Panc1 (cell line): Measurements from ENCODE around the gene SLC6A17.

Experiments used
- CTCF ChIP-seq: fragments of 450-650 bp; IDR thresholded peaks from 2 replicates; pipeline ENCODE4 v1.5.1; 2017; ENCODE audit warnings: mild to moderate bottlenecking
- POLR2AphosphoS5 ChIP-seq: IDR thresholded peaks from 2 replicates; pipeline ENCODE4 v1.6.1; 2012; ENCODE audit warnings: mild to moderate bottlenecking, low read depth, low read length, moderate library complexity
- REST ChIP-seq, 2 experiments: IDR thresholded peaks; 2 replicates each; pipeline ENCODE4 v1.6.1; 2011 to 2012; ENCODE audit warnings: low read depth in 2 of 2, control low read depth in 1 of 2, low read length in 1 of 2, mild to moderate bottlenecking in 1 of 2, moderate library complexity in 1 of 2; ENCODE audit not compliant: insufficient read depth in 1 of 2
- SIN3A ChIP-seq: IDR thresholded peaks from 2 replicates; pipeline ENCODE4 v1.6.1; 2012; ENCODE audit warnings: low read depth, mild to moderate bottlenecking, low read length, moderate library complexity, borderline replicate concordance; ENCODE audit not compliant: insufficient read depth
- TCF7L2 ChIP-seq: IDR thresholded peaks from 2 replicates; pipeline ENCODE4 v1.6.1; 2011; ENCODE audit warnings: mild to moderate bottlenecking, low read depth, low read length, inconsistent platforms

- no peak for TF ChIP-seq POLR2AphosphoS5
- no peak for TF ChIP-seq CTCF
- no peak for TF ChIP-seq TCF7L2
- no peak for TF ChIP-seq SIN3A
- TF ChIP-seq REST (IDR thresholded peaks at IDR 0.05; ENCODE audit: insufficient read depth in 1 of 2, low read depth in 2 of 2, low read length in 1 of 2): no peak
Measured at GRCh38 chr1:110245876-110246620, 95.8 kb downstream of the SLC6A17 start.
